Liver (tissue), 9 donors: ENCODE results near the gene ANXA8L1. TPM values are rescaled to one million over a fixed set of nuclear protein-coding genes. Genes with fewer than 3 reads are reported as not detected.
"Not testable (repeated sequence)": the region's sequence is repeated elsewhere in the genome, so short reads cannot be mapped to it uniquely, and the experiment has no call there.

Source experiments
- DNase-seq: peaks from one replicate; pipeline ENCODE4 v3.0.0-alpha.2; 2017; ENCODE audit warnings: low spot score
- H3K27ac ChIP-seq, 2 donors: one replicate each; pipeline ENCODE4 v1.7.0; 2013; ENCODE audit warnings: inconsistent platforms in 2 of 2, low read length in 2 of 2, control low read depth in 1 of 2, low read depth in 1 of 2, mild to moderate bottlenecking in 1 of 2
- H3K27me3 ChIP-seq, 4 donors: one replicate each; pipeline versions ENCODE4 v1.6.1 to v1.7.0; 2013; ENCODE audit warnings: low read length in 3 of 4, inconsistent platforms in 1 of 4, mild to moderate bottlenecking in 1 of 4, moderate library complexity in 1 of 4; ENCODE audit not compliant: control insufficient read depth in 4 of 4, insufficient read depth in 4 of 4
- H3K36me3 ChIP-seq, 4 donors: one replicate each; pipeline versions ENCODE4 v1.6.1 to v1.7.0; 2013; ENCODE audit warnings: low read length in 3 of 4, mild to moderate bottlenecking in 3 of 4, low read depth in 1 of 4, moderate library complexity in 1 of 4; ENCODE audit not compliant: control insufficient read depth in 4 of 4, insufficient read depth in 3 of 4
- H3K4me1 ChIP-seq, 4 donors: one replicate each; pipeline versions ENCODE4 v1.6.1 to v1.7.0; 2013; ENCODE audit warnings: low read length in 3 of 4, mild to moderate bottlenecking in 3 of 4, moderate library complexity in 1 of 4; ENCODE audit not compliant: control insufficient read depth in 4 of 4, insufficient read depth in 4 of 4
- H3K4me3 ChIP-seq, 3 donors: one replicate each; pipeline versions ENCODE4 v1.6.1 to v1.7.0; 2013; ENCODE audit warnings: low read length in 3 of 3, control low read depth in 1 of 3, low read depth in 1 of 3, mild to moderate bottlenecking in 1 of 3
- H3K9ac ChIP-seq, 2 donors: one replicate each; pipeline ENCODE4 v1.7.0; 2013; ENCODE audit warnings: low read length in 2 of 2, mild to moderate bottlenecking in 2 of 2, moderate library complexity in 2 of 2, control low read depth in 1 of 2, low read depth in 1 of 2
- H3K9me3 ChIP-seq, 4 donors: one replicate each; pipeline versions ENCODE4 v1.6.1 to v1.7.0; 2013; ENCODE audit warnings: low read length in 3 of 4; ENCODE audit not compliant: control insufficient read depth in 4 of 4
- WGBS: extraction: QIAGEN DNeasy Blood & Tissue Kit; methylation state at CpG from one replicate; pipeline ENCODE4 v1.1.7; 2013; 5-methylcytosine and 5-hydroxymethylcytosine counted together
- polyA plus RNA-seq, 2 donors: library from polyadenylated mRNA; stranded (reverse) in 1 of 2; unstranded in 1 of 2; fragments of 200-250 nt in 1 of 2; fragments of >200 nt in 1 of 2; fragmentation: Nextera tagmentation in 1 of 2; extraction: Ambion mirVana in 1 of 2; gene quantifications; one replicate each; pipeline versions ENCODE4 v1.2.1 to v1.2.3, GENCODE V29; 2013 to 2015
- total RNA-seq, 2 donors: library from RNA; depleted of rRNA; stranded (reverse); fragments of >200 nt; gene quantifications; one replicate each; pipeline ENCODE4 v1.2.3, GENCODE V29; 2014
- donor health status: healthy.
- donor health status: healthy.
- donor health status: healthy.
- donor health status: healthy.
- donor health status: healthy.

ANXA8L1 gene
- total and polyA plus RNA-seq, 4 donors = 0.09 to 3.0 (median 0.64) TPM

DNA sequence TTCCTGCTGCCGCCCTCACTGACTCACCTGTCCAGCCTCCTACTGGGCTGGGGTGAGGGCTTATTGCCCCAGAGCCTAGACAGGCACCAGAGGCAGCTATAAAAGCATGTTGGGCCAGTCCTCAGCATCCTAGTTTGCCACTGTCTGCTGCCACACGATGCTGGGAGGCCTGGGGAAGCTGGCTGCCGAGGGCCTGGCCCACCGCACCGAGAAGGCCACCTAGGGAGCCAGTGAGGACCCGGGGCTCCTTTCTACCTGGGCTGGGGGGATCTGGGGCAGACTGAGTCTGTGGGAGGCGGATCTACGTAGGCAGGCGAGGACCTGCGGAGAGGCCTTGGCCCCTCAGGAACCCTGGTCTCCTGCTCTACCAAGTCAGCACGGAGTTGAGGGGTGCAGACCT is 6.6 kb upstream of the ANXA8L1 start:
- H3K4me1 ChIP-seq, H3K4me3 ChIP-seq, H3K9ac ChIP-seq, DNase-seq, H3K36me3 ChIP-seq, H3K27ac ChIP-seq, H3K9me3 ChIP-seq, H3K27me3 ChIP-seq: not testable (repeated sequence)
- WGBS = 92% methylated on average over 10 of the region's 11 CpGs

DNA sequence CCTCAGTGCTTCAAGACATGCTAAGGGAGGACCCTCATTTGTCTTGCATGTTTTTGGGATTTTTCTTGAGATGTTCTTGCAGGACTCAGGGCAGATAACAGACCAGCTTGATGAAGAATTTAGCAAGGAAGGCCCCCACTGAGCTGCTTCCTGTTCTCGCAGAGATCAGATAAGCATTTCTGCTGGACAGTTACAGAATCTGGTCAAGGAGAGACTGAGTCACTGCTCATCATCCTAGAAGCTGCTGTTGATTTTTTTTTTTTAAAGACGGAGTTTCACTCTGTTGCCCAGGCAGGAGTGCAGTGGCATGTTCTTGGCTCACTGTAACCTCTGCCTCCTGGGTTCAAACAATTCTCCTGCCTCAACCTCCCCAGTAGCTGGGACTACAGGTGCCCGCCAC is 1.2 kb upstream of the ANXA8L1 start:
- not testable (repeated sequence) for H3K4me1 ChIP-seq, H3K27ac ChIP-seq, H3K27me3 ChIP-seq, H3K4me3 ChIP-seq, H3K9ac ChIP-seq, H3K36me3 ChIP-seq, H3K9me3 ChIP-seq, DNase-seq
- 87% methylated on average over 2 of the region's 3 CpGs for WGBS

DNA sequence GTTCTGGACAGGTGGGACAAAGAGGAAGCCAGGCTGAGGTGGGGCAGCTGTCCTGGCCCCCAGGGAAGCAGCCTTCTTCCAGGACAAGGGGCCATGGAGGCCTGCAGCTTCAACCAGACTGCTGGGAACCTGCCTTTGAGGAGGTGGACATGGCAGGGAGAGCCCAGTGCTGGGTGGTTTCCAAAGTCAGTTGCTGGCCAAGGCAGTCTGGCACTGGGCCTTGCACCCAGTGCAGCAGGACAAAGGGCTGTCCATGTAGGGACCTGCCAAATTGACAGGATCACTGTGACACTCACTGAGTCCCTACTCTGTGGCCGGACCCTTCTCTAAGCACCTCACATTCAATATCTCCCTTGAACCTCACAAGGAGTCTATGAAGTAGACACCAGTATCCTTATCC is 1.4 kb downstream of the ANXA8L1 start:
- H3K4me1 ChIP-seq, H3K9ac ChIP-seq, H3K27me3 ChIP-seq, H3K4me3 ChIP-seq, H3K27ac ChIP-seq, DNase-seq, H3K9me3 ChIP-seq, H3K36me3 ChIP-seq: not testable (repeated sequence)
- WGBS = no CpG with 5 or more reads among the region's 1 CpG

GRCh38 chr10:46377651-46378050 is 2.1 kb downstream of the ANXA8L1 start:
- not testable (repeated sequence) for DNase-seq, H3K4me3 ChIP-seq, H3K36me3 ChIP-seq, H3K27ac ChIP-seq, H3K27me3 ChIP-seq, H3K9me3 ChIP-seq, H3K9ac ChIP-seq, H3K4me1 ChIP-seq
- 84% methylated on average over 1 of the region's 4 CpGs for WGBS

DNA sequence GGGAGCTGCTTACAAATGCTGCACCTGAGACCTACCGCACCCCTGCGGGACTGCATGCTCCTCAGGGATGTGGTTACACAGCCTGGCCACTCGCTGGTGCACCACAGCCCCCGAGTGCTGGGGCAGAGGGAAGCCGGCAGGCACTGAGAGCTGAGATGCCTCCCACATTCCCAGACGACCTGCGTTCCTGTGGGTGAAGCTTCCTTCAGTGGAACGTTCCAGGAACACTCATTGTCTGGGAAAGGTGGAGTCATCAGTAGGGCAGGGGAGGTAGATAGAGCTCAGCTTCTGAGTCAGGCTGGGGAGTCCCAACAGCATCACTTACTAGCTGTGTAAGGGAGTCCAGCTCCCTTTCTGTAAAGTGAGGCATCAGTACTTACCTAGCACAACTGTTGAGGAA is 2.5 kb downstream of the ANXA8L1 start:
- H3K4me3 ChIP-seq, H3K9ac ChIP-seq, H3K27me3 ChIP-seq, H3K27ac ChIP-seq, H3K36me3 ChIP-seq, H3K9me3 ChIP-seq, DNase-seq, H3K4me1 ChIP-seq: not testable (repeated sequence)
- 68% methylated on average over 8 of the region's 8 CpGs for WGBS

GRCh38 chr10:46379233-46379848 is 3.8 kb downstream of the ANXA8L1 start:
- H3K27me3 ChIP-seq, H3K9me3 ChIP-seq, H3K4me3 ChIP-seq, H3K9ac ChIP-seq, DNase-seq, H3K27ac ChIP-seq, H3K36me3 ChIP-seq, H3K4me1 ChIP-seq: not testable (repeated sequence)
- 47% methylated on average over 2 of the region's 5 CpGs for WGBS

- H3K9ac ChIP-seq, H3K4me1 ChIP-seq, H3K27me3 ChIP-seq, H3K4me3 ChIP-seq, H3K27ac ChIP-seq, H3K36me3 ChIP-seq, H3K9me3 ChIP-seq, DNase-seq: not testable (repeated sequence)
- no CpG with 5 or more reads among the region's 7 CpGs for WGBS
Observed at GRCh38 chr10:46385858-46386257, 10.3 kb downstream of the ANXA8L1 start.

DNA sequence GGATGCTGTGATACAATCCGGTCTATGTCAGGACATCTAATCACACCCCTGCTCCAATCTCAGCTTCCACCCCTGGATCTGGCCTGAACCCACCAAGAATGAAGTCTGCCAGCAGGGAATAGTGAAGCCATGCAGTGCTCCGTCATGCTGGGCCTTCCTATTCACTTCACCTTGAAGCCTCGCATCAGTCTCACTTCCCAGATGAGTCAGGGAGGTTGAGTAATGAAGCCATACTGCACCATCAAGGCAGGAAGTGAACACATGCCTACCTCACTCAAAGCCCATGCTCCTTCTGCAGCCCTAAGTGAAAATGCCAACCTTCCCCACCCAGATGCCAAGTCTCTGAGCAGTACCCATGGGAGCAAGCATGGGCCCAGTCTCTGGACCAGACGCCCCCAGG is 11.1 kb downstream of the ANXA8L1 start:
- not testable (repeated sequence) for H3K27ac ChIP-seq, H3K4me1 ChIP-seq, H3K36me3 ChIP-seq, H3K27me3 ChIP-seq, H3K9me3 ChIP-seq, H3K4me3 ChIP-seq, DNase-seq, H3K9ac ChIP-seq
- 86% methylated on average over 1 of the region's 4 CpGs for WGBS
